ENCODE measurements around the gene PIGU.

PIGU gene

DNA sequence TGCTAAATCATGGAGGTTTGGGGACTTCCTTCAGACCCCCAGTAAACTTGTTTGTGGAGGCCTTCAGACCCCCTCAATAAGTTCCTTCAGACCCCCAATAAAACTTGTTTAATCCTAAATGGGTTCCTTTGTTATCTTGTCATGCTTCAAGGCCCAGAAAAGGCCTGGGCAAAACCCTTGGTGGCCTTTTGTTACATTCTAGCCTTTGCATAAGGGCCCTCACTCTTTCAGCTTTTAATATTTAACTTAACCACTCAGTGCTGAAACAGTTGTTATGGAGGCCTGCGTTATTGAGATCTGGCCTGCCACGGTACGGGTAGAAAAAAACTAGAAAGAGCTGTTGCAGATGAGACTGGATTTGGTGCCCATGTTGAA lies 165.0 kb downstream of the PIGU start:
- in situ Hi-C loops (cut with MboI; ENCODE audit: low sequenced_read_pairs, unreplicated experiment), result no loop called here
- TF ChIP-seq, protein P1, sequence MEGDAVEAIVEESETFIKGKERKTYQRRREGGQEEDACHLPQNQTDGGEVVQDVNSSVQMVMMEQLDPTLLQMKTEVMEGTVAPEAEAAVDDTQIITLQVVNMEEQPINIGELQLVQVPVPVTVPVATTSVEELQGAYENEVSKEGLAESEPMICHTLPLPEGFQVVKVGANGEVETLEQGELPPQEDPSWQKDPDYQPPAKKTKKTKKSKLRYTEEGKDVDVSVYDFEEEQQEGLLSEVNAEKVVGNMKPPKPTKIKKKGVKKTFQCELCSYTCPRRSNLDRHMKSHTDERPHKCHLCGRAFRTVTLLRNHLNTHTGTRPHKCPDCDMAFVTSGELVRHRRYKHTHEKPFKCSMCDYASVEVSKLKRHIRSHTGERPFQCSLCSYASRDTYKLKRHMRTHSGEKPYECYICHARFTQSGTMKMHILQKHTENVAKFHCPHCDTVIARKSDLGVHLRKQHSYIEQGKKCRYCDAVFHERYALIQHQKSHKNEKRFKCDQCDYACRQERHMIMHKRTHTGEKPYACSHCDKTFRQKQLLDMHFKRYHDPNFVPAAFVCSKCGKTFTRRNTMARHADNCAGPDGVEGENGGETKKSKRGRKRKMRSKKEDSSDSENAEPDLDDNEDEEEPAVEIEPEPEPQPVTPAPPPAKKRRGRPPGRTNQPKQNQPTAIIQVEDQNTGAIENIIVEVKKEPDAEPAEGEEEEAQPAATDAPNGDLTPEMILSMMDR (IDR thresholded peaks at IDR 0.05; ENCODE audit: borderline replicate concordance, control extremely low read depth, extremely low read depth, insufficient read depth, missing control alignments), result no peak
- DNase-seq (ENCODE audit: low spot score), result no peak

DNA sequence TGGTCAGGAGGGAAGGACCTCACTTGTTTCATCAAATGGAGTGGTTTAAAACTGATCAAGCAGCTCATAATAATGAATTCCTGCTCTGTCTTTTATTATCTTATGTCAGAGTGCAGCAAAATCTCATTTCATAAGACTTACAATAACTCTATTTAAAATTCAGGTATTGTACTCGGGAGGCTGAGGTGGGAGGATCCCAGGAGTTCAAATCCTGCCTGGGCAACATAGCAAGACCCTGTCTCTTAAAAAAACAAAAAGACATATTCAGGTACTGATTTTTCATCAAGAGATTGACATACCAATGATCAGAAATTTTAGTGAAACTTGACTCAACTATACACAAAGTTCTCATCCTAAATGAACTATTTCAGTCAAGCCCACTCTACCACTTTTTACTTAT lies 166.3 kb downstream of the PIGU start:
- TF ChIP-seq, protein P1 (IDR thresholded peaks at IDR 0.05; ENCODE audit: borderline replicate concordance, control extremely low read depth, extremely low read depth, insufficient read depth, missing control alignments), result no peak
- DNase-seq (ENCODE audit: low spot score), result no peak
- in situ Hi-C loops (cut with MboI; ENCODE audit: low sequenced_read_pairs, unreplicated experiment), result no loop called here

All from GM13976 (cell line).